Measurements from ENCODE around the gene HTR3E.
"Not testable (repeated sequence)": the region's sequence is repeated elsewhere in the genome, so short reads cannot be mapped to it uniquely, and the experiment has no call there.

HTR3E gene

GRCh38 chr3:184062637-184063036 lies 34.2 kb upstream of the HTR3E start:
- H3K27me3 ChIP-seq, result no peaks in the 10 kb centered on the region
- no peak overlapping the region for H3K4me3 ChIP-seq (ENCODE audit: low read depth in 1 of 2, low read length in 1 of 2)
- no peaks in the 10 kb centered on the region for H3K4me1 ChIP-seq (ENCODE audit: control insufficient read depth in 1 of 2, insufficient read depth in 1 of 2, low read depth in 1 of 2, low read length in 1 of 2)
- no peaks in the 10 kb centered on the region for H3K9me3 ChIP-seq
- H3K36me3 ChIP-seq, result no peaks in the 10 kb centered on the region
- TF ChIP-seq CTCF (IDR thresholded peaks at IDR 0.05), result no peak
- no peak overlapping the region for H3K27ac ChIP-seq

- no peak for TF ChIP-seq CTCF (IDR thresholded peaks at IDR 0.05)
- Histone ChIP-seq H3K4me3 (ENCODE audit: low read depth in 1 of 2, low read length in 1 of 2) (no peak overlapping the region), H3K27me3 (no peaks in the 10 kb centered on the region), H3K27ac (no peak overlapping the region), H3K4me1 (ENCODE audit: control insufficient read depth in 1 of 2, insufficient read depth in 1 of 2, low read depth in 1 of 2, low read length in 1 of 2) (no peaks in the 10 kb centered on the region), H3K9me3 (no peaks in the 10 kb centered on the region), H3K36me3 (no peaks in the 10 kb centered on the region)
Measured at GRCh38 chr3:184066211-184066610, 30.7 kb upstream of the HTR3E start.

GRCh38 chr3:184067573-184068055 lies 29.2 kb upstream of the HTR3E start:
- H3K27ac ChIP-seq, result no peak overlapping the region
- H3K27me3 ChIP-seq, result no peaks in the 10 kb centered on the region
- no peaks in the 10 kb centered on the region for H3K4me1 ChIP-seq (ENCODE audit: control insufficient read depth in 1 of 2, insufficient read depth in 1 of 2, low read depth in 1 of 2, low read length in 1 of 2)
- H3K4me3 ChIP-seq (ENCODE audit: low read depth in 1 of 2, low read length in 1 of 2), result no peak overlapping the region
- no peaks in the 10 kb centered on the region for H3K9me3 ChIP-seq
- TF ChIP-seq CTCF (IDR thresholded peaks at IDR 0.05), result no peak
- no peaks in the 10 kb centered on the region for H3K36me3 ChIP-seq

GRCh38 chr3:184068344-184068743 lies 28.5 kb upstream of the HTR3E start:
- Histone ChIP-seq H3K4me1 (ENCODE audit: control insufficient read depth in 1 of 2, insufficient read depth in 1 of 2, low read depth in 1 of 2, low read length in 1 of 2) (no peaks in the 10 kb centered on the region), H3K36me3 (no peaks in the 10 kb centered on the region), H3K4me3 (ENCODE audit: low read depth in 1 of 2, low read length in 1 of 2) (no peak overlapping the region), H3K27me3 (no peaks in the 10 kb centered on the region), H3K27ac (no peak overlapping the region), H3K9me3 (no peaks in the 10 kb centered on the region)
- no peak for TF ChIP-seq CTCF (IDR thresholded peaks at IDR 0.05)

GRCh38 chr3:184071142-184071541 lies 25.7 kb upstream of the HTR3E start:
- not testable (repeated sequence) for H3K9me3 ChIP-seq; H3K36me3 ChIP-seq; H3K27me3 ChIP-seq; H3K4me3 ChIP-seq (ENCODE audit: low read depth in 1 of 2, low read length in 1 of 2); H3K4me1 ChIP-seq (ENCODE audit: control insufficient read depth in 1 of 2, insufficient read depth in 1 of 2, low read depth in 1 of 2, low read length in 1 of 2); H3K27ac ChIP-seq

- H3K36me3 ChIP-seq, result no peaks in the 10 kb centered on the region
- H3K27ac ChIP-seq, result no peak overlapping the region
- no peak overlapping the region for H3K4me3 ChIP-seq (ENCODE audit: low read depth in 1 of 2, low read length in 1 of 2)
- H3K9me3 ChIP-seq, result no peaks in the 10 kb centered on the region
- no peaks in the 10 kb centered on the region for H3K4me1 ChIP-seq (ENCODE audit: control insufficient read depth in 1 of 2, insufficient read depth in 1 of 2, low read depth in 1 of 2, low read length in 1 of 2)
- no peak for TF ChIP-seq CTCF (IDR thresholded peaks at IDR 0.05)
- no peaks in the 10 kb centered on the region for H3K27me3 ChIP-seq
Measured at GRCh38 chr3:184073621-184074020, 23.2 kb upstream of the HTR3E start.

Data from neutrophil (primary cell).